GM18868 (cell line): ENCODE results near the gene TNFRSF1A.
"Not testable (repeated sequence)": the region's sequence is repeated elsewhere in the genome, so short reads cannot be mapped to it uniquely, and the experiment has no call there.

Experiments
- ATAC-seq: cut with Tn5 transposase; IDR thresholded peaks from one replicate; pipeline ENCODE4 v1.9.1; 2021; ENCODE audit warnings: mild to moderate bottlenecking, moderate library complexity; ENCODE audit not compliant: unreplicated experiment

TNFRSF1A gene

GRCh38 chr12:6307529-6307928 is 34.3 kb downstream of the TNFRSF1A start:
- no peak for ATAC-seq

DNA sequence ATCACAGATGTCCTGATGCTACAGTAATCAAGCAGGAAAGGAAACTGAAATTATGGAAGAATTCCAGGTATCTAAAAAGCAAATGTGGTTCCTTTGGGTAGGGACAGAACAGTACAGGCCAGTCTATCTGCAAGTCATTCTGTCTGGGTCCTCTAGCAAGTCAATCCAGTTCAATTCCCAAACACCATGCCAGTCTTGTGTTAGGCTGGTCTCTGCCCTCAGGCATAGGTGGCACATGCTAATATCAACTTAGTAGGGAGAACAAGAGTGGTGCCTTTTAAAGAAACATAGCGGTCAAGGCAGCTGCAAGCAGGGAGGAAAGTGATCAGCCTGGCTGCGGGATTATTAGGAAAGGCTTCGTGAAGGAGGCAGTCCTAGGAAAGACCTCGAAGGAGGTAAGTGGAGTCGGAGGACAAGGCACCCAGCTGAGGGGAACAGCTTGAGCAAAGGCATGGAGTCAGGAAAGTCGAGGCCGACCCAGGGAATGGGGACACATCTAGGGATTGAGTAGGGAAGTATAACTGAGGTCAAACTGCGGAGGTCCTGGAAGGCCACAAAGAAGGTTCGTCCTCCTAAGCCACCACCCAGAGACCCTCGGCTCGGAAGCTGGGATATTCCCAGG is 35.2 kb downstream of the TNFRSF1A start:
- ATAC-seq = no peak

DNA sequence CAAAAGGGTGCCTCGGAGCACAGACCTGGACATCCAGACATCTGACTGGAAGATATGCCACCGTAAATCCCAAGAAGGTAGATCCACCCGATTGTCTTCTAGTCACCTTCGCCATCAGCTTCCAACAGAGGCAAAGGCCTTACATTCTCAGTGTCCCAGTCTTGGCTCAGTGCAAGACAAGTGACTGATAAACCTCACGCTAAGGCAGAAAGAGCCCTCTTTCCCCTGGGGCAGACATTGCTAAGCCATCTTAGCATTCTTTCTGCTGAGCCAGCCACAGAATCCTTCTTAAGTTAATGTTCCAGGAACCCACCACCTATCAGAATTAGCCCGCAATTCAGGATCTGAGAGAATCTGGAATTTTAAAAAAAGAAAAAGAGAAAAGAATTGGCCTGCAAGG is 35.7 kb downstream of the TNFRSF1A start:
- no peak for ATAC-seq

DNA sequence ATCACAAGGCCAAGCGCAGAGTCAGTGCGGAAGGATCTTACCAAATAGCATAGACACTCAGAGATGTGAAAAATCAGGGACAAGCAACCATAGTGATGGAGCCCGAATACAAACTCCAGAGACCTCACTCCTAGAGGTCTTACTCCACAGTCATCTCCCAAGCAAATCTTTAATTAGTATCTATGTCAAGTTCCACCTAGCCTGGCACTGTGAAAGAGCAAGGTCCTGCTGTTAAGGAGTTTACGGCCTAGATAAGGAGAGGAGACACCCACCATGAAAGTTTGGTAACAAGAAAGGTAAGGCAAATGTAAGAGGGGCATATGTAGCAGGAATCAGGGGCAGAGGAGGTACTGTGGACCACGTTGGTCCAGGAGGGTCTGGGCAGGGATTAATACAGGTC is 38.8 kb downstream of the TNFRSF1A start:
- no peak for ATAC-seq

GRCh38 chr12:6302621-6303020 is 39.3 kb downstream of the TNFRSF1A start:
- ATAC-seq = no peak

DNA sequence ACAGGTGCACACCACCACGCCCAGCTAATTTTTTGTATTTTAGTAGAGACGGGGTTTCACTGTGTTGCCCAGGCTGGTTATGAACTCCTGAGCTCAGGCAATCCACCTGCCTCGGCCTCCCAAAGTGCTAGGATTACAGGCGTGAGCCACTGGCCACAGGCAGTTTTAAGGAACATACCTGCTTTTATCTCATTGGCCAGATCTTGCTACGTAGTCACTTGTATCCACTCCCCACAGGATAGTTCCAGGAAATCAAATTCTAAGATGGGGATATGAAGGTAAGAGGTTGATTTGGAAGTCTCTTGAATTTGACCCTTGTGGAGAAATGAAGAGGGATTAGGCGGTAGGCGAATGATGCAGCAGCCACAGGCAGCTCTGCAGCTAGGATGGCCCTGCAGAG is 40.2 kb downstream of the TNFRSF1A start:
- ATAC-seq = no peak

DNA sequence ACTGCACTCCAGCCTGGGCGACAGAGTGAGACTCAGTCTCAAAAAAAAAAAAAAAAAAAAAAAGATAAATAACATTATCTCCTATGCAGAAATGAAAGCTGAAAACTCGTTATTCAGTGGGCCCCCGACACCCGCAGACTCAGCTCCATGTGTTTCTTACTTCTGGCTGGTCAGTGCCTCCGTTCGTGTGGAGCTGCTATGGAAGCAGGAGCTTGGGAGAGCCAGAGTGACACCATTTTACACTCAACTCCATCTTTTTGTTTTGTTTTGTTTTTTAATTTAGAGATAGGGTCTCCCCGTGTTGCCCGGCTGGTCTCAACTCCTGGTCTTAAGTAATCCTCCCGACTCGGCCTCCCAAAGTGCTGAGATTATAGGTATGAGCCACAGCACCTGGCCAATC is 44.7 kb downstream of the TNFRSF1A start:
- ATAC-seq = no peak

DNA sequence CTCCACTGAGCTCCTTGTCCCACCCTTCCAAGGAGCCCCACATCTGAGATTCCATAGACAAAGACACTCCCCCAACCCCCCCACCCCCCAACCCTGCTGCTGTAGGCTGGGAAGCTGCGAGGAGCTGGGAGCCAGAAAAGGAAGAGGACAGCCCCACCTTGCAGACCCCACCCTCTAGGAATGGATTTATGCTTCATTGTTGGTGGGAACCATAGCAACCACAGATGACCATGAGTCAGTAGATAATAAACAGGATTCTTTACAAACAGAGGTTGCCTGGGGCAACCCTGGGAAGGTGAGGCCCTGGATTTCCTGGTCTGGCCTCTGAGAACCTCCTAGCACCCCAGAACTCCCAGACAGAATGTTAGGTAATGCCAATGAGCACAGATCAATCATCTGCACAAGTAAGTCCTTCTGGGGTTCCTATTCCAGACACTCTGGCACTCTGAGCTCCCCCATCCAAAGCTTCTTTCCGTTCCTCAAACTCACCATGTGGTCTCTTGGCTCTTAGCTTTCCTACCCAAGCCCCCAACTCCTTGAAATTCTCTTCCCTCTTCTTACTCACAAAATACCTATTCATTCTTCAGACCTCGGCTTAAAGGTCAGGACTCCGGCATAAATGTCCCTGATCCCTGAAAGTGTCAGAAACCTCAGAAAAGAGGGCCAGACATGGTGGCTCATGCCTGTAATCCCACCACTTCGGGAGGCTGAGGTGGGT is 46.6 kb downstream of the TNFRSF1A start:
- no peak for ATAC-seq

DNA sequence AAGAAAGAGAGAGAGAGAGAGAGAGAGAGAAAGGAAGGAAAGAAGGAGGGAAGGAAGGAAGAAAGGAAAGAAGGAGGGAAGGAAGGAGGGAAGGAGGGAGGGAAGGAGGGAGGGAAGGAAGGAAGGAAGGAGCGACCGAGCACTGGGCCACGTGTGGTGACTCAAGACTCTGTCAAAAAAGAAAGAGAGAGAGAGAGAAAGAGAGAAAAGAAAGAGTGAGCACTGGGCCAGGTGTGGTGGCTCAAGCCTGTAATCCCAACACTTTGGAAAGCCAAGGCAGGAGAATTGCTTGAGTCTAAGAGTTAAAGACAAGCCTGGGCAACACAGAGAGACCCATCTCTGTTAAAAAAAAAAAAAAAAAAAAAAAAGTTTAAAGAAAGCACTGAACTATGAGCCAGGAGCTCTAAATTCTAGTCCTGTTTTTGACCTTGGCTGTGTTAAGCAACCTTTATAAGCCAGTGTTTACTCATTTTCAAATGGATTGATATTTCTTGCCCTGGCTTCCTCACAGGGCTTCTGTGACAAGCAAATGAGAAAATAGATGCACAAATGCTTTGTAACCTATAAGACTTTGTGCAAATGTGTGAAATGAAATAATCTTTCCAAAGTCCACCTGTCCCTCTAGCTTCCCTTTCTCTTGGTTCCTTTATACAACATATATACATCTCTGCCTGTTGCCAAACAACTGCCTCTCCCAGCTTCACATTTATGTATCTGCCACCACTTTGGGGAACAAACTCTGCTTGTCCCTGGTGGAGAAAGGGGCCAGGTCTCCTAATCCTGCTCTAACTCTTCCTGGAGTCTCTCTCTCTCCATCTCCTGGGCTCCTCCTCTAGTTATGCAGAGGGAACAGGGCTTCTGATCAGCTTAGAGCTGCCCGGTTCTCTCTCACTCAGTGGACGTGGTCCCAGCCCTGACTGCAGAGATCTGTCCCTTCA is 47.5 kb downstream of the TNFRSF1A start:
- no peak for ATAC-seq

- no peak for ATAC-seq
Observed at GRCh38 chr12:6292606-6293005, 49.3 kb downstream of the TNFRSF1A start.

DNA sequence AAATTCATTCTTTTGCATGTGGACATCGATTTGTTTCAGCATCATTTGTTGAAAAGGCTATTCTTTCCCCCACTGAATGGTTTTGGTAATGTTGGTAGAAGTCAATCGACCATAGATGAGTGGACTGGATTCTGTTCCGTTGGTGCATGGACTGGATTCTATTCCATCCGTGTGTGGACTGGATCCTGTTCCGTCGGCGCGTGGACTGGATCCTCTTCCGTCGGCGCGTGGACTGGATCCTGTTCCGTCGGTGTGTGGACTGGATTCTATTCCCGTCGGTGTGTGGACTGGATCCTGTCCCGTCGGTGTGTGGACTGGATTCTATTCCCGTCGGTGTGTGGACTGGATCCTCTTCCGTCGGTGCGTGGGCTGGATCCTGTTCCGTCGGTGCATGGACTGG is 52.0 kb downstream of the TNFRSF1A start:
- ATAC-seq = not testable (repeated sequence)

- not testable (repeated sequence) for ATAC-seq
Observed at GRCh38 chr12:6289081-6289480, 52.8 kb downstream of the TNFRSF1A start.

DNA sequence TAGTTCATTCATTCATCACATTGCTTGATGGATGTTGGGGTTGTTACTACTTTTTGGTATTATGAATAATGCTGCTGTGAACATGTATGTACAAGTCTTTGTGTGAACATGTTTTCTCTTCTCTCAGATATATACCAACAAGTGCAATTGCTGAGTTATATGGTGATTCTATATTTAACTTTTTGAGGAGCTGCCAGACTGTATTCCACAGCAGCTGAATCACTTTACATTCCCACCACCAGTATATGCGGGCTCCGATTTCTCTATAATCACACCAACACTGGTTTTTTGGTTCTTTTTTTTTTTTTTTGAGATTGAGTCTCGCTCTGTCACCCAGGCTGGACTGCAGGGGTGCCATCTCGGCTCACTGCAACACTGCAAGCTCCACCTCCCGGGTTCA is 53.6 kb downstream of the TNFRSF1A start:
- ATAC-seq = no peak

DNA sequence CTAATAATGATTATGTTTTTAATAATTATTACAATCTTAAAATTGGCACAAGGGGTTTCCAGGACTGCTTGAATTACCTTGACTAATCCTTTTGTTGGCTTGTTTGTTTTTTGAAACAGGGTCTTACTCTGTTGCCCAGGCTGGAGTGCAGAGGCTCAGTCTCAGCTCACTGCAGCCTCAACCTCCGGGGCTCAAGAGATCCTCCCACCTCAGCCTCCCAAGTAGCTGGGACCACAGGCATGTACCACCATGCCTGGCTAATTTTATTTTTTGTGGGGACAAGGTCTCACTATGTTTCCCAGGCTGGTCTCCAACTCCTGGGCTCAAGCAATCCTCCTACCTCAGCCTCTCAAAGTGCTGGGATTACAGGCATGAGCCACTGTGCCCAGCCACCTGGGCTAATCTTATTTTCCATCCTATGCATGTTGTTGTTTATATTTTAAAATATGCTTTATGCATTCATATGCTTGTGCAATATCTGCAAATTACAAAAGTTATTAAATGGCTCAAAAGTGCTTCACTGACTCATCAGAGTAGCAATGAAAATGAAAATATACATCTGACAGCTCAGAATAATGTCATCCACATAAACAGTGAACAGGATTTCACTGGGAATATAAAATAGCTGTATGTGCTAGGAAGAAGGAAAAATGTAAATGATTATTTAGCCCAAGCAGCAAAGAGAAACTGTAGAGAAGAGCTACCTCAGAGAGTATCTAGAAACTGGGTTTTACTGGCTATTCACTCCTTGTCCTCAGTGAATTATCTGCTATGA is 56.2 kb downstream of the TNFRSF1A start:
- no peak for ATAC-seq

GRCh38 chr12:6285063-6285477 is 56.8 kb downstream of the TNFRSF1A start:
- no peak for ATAC-seq

GRCh38 chr12:6284273-6284672 is 57.6 kb downstream of the TNFRSF1A start:
- no peak for ATAC-seq

- ATAC-seq = no peak
Observed at GRCh38 chr12:6282453-6282840, 59.4 kb downstream of the TNFRSF1A start.

DNA sequence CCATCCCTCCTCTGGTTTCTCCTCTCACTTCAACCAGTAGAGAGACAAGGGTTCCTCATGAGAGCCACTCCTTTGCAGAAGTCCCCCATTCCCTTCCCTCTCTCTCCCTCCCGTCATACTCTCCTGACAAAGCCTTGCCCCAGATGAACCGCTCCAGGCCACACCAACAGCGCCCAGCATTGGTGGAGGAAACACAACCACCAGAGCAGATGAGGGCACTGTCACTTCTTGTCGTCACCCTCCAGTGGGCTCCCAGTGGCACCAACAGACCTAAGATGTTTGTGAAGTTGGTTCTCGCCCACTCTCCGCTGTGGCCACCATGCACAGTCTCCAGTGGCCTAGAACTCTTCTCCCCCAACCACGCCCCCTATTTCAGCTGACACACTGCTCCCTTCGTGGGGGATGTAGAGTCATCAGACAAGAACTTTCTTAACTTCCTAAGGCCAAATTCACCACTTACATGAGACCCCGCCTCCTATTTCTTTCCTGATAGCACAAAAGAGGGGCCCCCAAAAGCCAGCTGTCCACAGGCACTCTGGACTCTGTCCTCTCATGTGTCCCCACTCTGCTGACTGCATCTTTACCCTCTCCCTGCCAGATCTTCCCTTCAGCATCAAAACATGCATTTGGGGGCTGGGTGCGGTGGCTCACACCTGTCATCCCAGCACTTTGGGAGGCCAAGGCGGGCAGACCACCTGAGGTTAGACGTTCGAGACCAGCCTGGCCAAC is 60.6 kb downstream of the TNFRSF1A start:
- no peak for ATAC-seq

DNA sequence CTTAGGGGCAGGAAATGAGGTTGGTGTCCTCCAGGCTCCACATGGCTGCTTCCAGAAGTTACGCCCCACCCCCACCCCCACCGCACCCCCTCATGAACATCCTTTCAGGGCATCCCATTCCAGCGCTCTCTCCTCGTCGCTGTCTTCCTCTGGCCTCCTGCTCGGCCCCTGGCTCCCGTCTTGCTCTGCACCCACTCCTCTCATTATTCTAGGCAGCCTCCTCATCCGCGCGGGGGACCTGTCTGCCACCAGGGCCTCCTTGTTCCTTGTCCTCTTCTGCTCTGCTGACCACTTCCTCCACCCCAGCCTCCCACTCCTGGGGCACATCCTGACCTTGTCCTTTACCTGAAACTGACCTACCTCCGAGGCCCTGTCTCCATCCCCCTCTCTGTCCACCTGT is 61.2 kb downstream of the TNFRSF1A start:
- no peak for ATAC-seq

GRCh38 chr12:6280053-6280469 is 61.8 kb downstream of the TNFRSF1A start:
- no peak for ATAC-seq
